ENCODE data around the gene TTLL6. TPM values are rescaled to one million over a fixed set of nuclear protein-coding genes. Genes with fewer than 3 reads are reported as not detected.

The TTLL6 gene
- total and polyA plus RNA-seq, 9 of the 15 experiments (the other 6 are each of a cell fraction or from before 2014, with no cell fraction given) = 0.05 TPM; not detected in 8

DNA sequence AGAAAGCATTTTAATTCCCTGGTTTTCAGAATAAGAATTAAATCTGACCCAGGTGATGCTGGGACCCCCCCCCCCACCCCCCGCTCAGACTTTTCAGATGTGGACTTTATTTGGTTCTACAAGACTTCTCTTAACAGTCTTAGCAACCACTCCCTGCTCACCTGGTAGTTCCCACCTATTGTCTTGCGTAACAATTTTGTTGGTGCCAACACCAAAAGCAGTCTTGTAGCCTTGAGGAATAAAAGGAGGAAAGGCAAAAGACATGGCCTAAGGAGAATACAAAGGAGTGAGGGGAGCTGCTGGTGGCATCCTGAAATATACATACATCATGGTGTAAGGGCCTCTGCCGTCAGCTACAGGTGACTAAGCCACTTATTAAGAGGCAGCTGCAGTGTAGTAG lies 5.0 kb downstream of the TTLL6 start:
- Histone ChIP-seq H3K4me3 (no peak overlapping the region), H3K4me2 (ENCODE audit: insufficient read depth, low read length) (no peak overlapping the region), H3K9me1 (ENCODE audit: control insufficient read depth, insufficient read depth, low read length) (no peaks in the 10 kb centered on the region), H3K27ac (ENCODE audit: extremely low read depth, low read depth, low read length) (no peak overlapping the region), H3K4me1 (replicated peaks in 1 of 2; ENCODE audit: control insufficient read depth in 2 of 2, insufficient read depth in 2 of 2, low read length in 2 of 2) (peaks cover 0 to 6% of the 10 kb centered on the region in 2 experiments; a peak in 2 of 5 replicates), H3K79me2 (ENCODE audit: control insufficient read depth, insufficient read depth, low read length) (no peaks in the 10 kb centered on the region), H3K9ac (ENCODE audit: insufficient read depth in 1 of 2, low read depth in 2 of 2, low read length in 2 of 2) (no peak overlapping the region), H4K20me1 (replicated peaks; ENCODE audit: control insufficient read depth, insufficient read depth, low read length) (no peaks in the 10 kb centered on the region), H3K27me3 (ENCODE audit: control insufficient read depth in 2 of 2, insufficient read depth in 2 of 2, low read length in 2 of 2) (peaks cover 12 to 31% of the 10 kb centered on the region in 2 experiments; a peak in 4 of 5 replicates), H3K9me3 (replicated peaks; ENCODE audit: control insufficient read depth, insufficient read depth, low read depth, low read length) (no peaks in the 10 kb centered on the region), H2AFZ (ENCODE audit: low read depth, low read length) (no peak overlapping the region), H3K36me3 (ENCODE audit: control insufficient read depth, insufficient read depth, low read length) (no peaks in the 10 kb centered on the region)
- ChIA-PET CTCF (ENCODE audit: low intra/inter-chr PET ratio) (interaction anchor here (0.5 to 4.5 kb wide), 2 partner anchors 65 to 66 kb away, joined by 6 to 43 read pairs; no protein-coding TSS in a partner anchor), POLR2A (interaction anchor here (1.6 kb wide), 1 partner anchor 67 kb away, joined by 7 read pairs; no protein-coding TSS in a partner anchor)
- TF ChIP-seq TRIM28 (IDR thresholded peaks at IDR 0.05) (no peak), PCBP2 (IDR thresholded peaks at IDR 0.05; ENCODE audit: low read depth, low read length, poor library complexity, severe bottlenecking) (no peak), RBFOX2 (IDR thresholded peaks at IDR 0.05; ENCODE audit: low read depth, low read length) (no peak), CBX1 (IDR thresholded peaks at IDR 0.05; ENCODE audit: low read depth) (no peak), ZNF668 (CRISPR knock-in tag; IDR thresholded peaks at IDR 0.05) (no peak), HCFC1 (IDR thresholded peaks at IDR 0.05; ENCODE audit: low read depth, low read length) (no peak)
- DNase-seq (ENCODE audit: extremely low read depth in 1 of 4, low spot score in 3 of 4) (no peak), ATAC-seq (no peak), FAIRE-seq (no peak)
- WGBS (ENCODE audit: insufficient coverage, low coverage, missing lambda C conversion rate) = 0% methylated on average over 2 of the region's 3 CpGs
- in situ Hi-C loops (cut with MboI) (loop anchor here (10.0 kb wide), 1 partner anchor 223 kb away; no protein-coding TSS in a partner anchor), intact Hi-C loops (cut with micrococcal nuclease) (no loop called here)
- no TSS peak for BruUV-seq (replicated peaks)

DNA sequence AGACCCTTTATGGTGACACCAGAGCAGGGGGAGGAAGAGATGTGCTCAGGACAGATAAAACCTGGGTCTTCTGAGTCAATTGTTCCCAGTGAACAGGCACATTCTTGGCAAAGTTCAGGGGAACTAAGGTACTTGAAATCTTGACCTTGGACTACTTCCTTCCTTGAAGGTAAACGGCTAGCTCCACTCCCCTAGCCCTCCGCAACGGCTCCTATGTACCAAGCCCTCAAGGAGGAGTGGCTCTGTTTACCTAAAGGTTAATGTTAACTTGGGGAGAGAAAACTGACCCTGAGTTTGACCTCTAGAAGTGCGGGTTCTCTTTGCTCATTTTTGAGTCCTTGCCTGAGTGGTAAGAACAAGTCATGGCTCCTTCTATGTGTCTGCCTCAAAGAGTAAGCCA lies 7.8 kb downstream of the TTLL6 start:
- in situ Hi-C loops (cut with MboI) (no loop called here), intact Hi-C loops (cut with micrococcal nuclease) (loop anchor here (10.0 kb wide), 1 partner anchor 226 kb away; no protein-coding TSS in a partner anchor)
- H3K4me3 ChIP-seq = no peak overlapping the region
- no peak overlapping the region for H3K9ac ChIP-seq (ENCODE audit: insufficient read depth in 1 of 2, low read depth in 2 of 2, low read length in 2 of 2)
- no peaks in the 10 kb centered on the region for H3K79me2 ChIP-seq (ENCODE audit: control insufficient read depth, insufficient read depth, low read length)
- H4K20me1 ChIP-seq (replicated peaks; ENCODE audit: control insufficient read depth, insufficient read depth, low read length) = peaks cover 9% of the 10 kb centered on the region; the same call in 1 of the 2 replicates
- 7% methylated on average over 4 of the region's 4 CpGs for WGBS (ENCODE audit: insufficient coverage, low coverage, missing lambda C conversion rate)
- no peaks in the 10 kb centered on the region for H3K9me1 ChIP-seq (ENCODE audit: control insufficient read depth, insufficient read depth, low read length)
- DNase-seq (ENCODE audit: extremely low read depth in 1 of 4, low spot score in 3 of 4) (no peak), ATAC-seq (peak; percentile 41; the same call in 2 of the 3 replicates), FAIRE-seq (no peak)
- no peaks in the 10 kb centered on the region for H3K4me1 ChIP-seq (replicated peaks in 1 of 2; ENCODE audit: control insufficient read depth in 2 of 2, insufficient read depth in 2 of 2, low read length in 2 of 2)
- TF ChIP-seq NRF1 (conservative IDR thresholded peaks at IDR 0.05 in 1 of 2, IDR thresholded peaks at IDR 0.05 in 1 of 2) (peak; percentile 16 to 25; a peak in 1 of 4 replicates), ESRRA (IDR thresholded peaks at IDR 0.05; ENCODE audit: borderline replicate concordance, low read depth) (peak; percentile 59; the same call in 1 of the 2 replicates), FOSL1 (tag; conservative IDR thresholded peaks at IDR 0.05) (0 out of 2 replicates have a peak, but pooled peaks have one; percentile 38), RAD21 (CRISPR knock-in tag; conservative IDR thresholded peaks at IDR 0.05 in 1 of 2, IDR thresholded peaks at IDR 0.05 in 1 of 2) (no peak), SOX6 (IDR thresholded peaks at IDR 0.05) (peak; percentile 45), ARID1B (IDR thresholded peaks at IDR 0.05) (peak; percentile 19; the same call in 1 of the 2 replicates)
- no peak overlapping the region for H2AFZ ChIP-seq (ENCODE audit: low read depth, low read length)
- H3K27me3 ChIP-seq (ENCODE audit: control insufficient read depth in 2 of 2, insufficient read depth in 2 of 2, low read length in 2 of 2) = peaks cover 12 to 26% of the 10 kb centered on the region in 2 experiments; a peak in 4 of 5 replicates
- ChIA-PET CTCF (ENCODE audit: low intra/inter-chr PET ratio) (interaction anchor here (0.5 kb wide), 1 partner anchor 66 kb away, joined by 3 read pairs; no protein-coding TSS in a partner anchor), POLR2A (interaction anchor here (1.1 kb wide), 1 partner anchor 70 kb away, joined by 4 read pairs; no protein-coding TSS in a partner anchor)
- no peaks in the 10 kb centered on the region for H3K9me3 ChIP-seq (replicated peaks; ENCODE audit: control insufficient read depth, insufficient read depth, low read depth, low read length)
- no peaks in the 10 kb centered on the region for H3K36me3 ChIP-seq (ENCODE audit: control insufficient read depth, insufficient read depth, low read length)
- BruUV-seq (replicated peaks) = no TSS peak
- H3K27ac ChIP-seq (ENCODE audit: extremely low read depth, low read depth, low read length) = no peak overlapping the region
- H3K4me2 ChIP-seq (ENCODE audit: insufficient read depth, low read length) = no peak overlapping the region; the same call in 1 of the 2 replicates
